MM.1S (cell line): Measurements from ENCODE around the gene CYP24A1.

Experiments used
- EZH2phosphoT487 ChIP-seq: fragments of 300-600 bp; sonication (generic); IDR thresholded peaks from 2 replicates; pipeline ENCODE4 v1.6.1; 2018; ENCODE audit warnings: antibody characterized with exemption, low read length
- TF ChIP-seq, protein P1 (sequence below): fragments of 300-600 bp; sonication (generic); IDR thresholded peaks from 2 replicates; pipeline ENCODE4 v1.5.1; 2016; ENCODE audit warnings: antibody characterized with exemption, low read length, mixed read lengths

DNA sequence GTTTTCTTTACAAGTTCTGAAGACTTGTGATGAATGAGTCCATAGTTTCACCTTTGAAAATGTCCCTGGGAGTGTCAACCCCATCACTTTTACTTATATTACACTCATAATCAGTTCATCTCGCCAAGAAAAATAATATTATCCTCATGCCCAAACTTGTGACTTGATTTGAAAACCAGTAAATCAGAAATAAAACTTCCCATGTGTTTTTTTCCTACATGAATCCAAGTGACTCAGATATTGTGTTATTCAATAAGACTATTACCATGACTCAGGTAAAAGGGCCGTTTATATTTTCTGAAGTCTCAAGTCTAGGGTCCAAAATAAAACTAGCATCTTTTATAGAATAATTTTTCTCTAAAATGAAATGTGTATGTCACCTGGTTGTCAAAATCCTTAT is 15.8 kb upstream of the CYP24A1 start:
- TF ChIP-seq, protein P1, sequence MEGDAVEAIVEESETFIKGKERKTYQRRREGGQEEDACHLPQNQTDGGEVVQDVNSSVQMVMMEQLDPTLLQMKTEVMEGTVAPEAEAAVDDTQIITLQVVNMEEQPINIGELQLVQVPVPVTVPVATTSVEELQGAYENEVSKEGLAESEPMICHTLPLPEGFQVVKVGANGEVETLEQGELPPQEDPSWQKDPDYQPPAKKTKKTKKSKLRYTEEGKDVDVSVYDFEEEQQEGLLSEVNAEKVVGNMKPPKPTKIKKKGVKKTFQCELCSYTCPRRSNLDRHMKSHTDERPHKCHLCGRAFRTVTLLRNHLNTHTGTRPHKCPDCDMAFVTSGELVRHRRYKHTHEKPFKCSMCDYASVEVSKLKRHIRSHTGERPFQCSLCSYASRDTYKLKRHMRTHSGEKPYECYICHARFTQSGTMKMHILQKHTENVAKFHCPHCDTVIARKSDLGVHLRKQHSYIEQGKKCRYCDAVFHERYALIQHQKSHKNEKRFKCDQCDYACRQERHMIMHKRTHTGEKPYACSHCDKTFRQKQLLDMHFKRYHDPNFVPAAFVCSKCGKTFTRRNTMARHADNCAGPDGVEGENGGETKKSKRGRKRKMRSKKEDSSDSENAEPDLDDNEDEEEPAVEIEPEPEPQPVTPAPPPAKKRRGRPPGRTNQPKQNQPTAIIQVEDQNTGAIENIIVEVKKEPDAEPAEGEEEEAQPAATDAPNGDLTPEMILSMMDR, result no peak
- no peak for TF ChIP-seq EZH2phosphoT487
